DOHH2 (cell line): ENCODE results near the gene ITGB5.

Experiments used
- CTCF ChIP-seq: fragments of 200-600 bp; sonication (generic); IDR thresholded peaks from one replicate; pipeline ENCODE4 v1.5.1; 2014; ENCODE audit warnings: antibody characterized with exemption, mild to moderate bottlenecking, low read depth, low read length; ENCODE audit not compliant: poor library complexity, severe bottlenecking
- EZH2phosphoT487 ChIP-seq: fragments of 200-600 bp; sonication (generic); IDR thresholded peaks from 2 replicates; pipeline ENCODE4 v1.6.1; 2017; ENCODE audit warnings: borderline replicate concordance, mild to moderate bottlenecking, antibody characterized with exemption, low read length, moderate library complexity, mixed read lengths

GRCh38 chr3:124758851-124759635 lies 128.1 kb downstream of the ITGB5 start:
- TF ChIP-seq CTCF (no peak), EZH2phosphoT487 (no peak)
